ENCODE data around the gene SLC25A1.

Gene SLC25A1

GRCh38 chr22:19132153-19132552 is 46.4 kb downstream of the SLC25A1 start:
- H3K36me3 ChIP-seq, result peaks cover 66% of the 10 kb centered on the region

GRCh38 chr22:19131685-19132015 is 46.9 kb downstream of the SLC25A1 start:
- H3K4me3 ChIP-seq (ENCODE audit: low read depth in 1 of 2, low read length in 1 of 2), result no peak overlapping the region
- peaks cover 61% of the 10 kb centered on the region for H3K36me3 ChIP-seq
- no peaks in the 10 kb centered on the region for H3K9me3 ChIP-seq
- H3K27me3 ChIP-seq, result no peaks in the 10 kb centered on the region
- TF ChIP-seq CTCF (IDR thresholded peaks at IDR 0.05), result no peak
- H3K27ac ChIP-seq, result no peak overlapping the region
- H3K4me1 ChIP-seq (ENCODE audit: control insufficient read depth in 1 of 2, insufficient read depth in 1 of 2, low read depth in 1 of 2, low read length in 1 of 2), result no peaks in the 10 kb centered on the region

More at GRCh38 chr22:19132153-19132552, 46.4 kb downstream of the SLC25A1 start:
- no peak overlapping the region for H3K27ac ChIP-seq
- no peaks in the 10 kb centered on the region for H3K9me3 ChIP-seq
- no peak for TF ChIP-seq CTCF (IDR thresholded peaks at IDR 0.05)
- no peaks in the 10 kb centered on the region for H3K4me1 ChIP-seq (ENCODE audit: control insufficient read depth in 1 of 2, insufficient read depth in 1 of 2, low read depth in 1 of 2, low read length in 1 of 2)
- H3K4me3 ChIP-seq (ENCODE audit: low read depth in 1 of 2, low read length in 1 of 2), result no peak overlapping the region
- H3K27me3 ChIP-seq, result no peaks in the 10 kb centered on the region

- TF ChIP-seq CTCF (IDR thresholded peaks at IDR 0.05), result no peak
- Histone ChIP-seq H3K4me3 (ENCODE audit: low read depth in 1 of 2, low read length in 1 of 2) (no peak within 1 kb of the TSS), H3K27ac (no peak within 1 kb of the TSS), H3K27me3 (no peaks in the 10 kb centered on the region), H3K36me3 (peaks cover 55% of the 10 kb centered on the region), H3K4me1 (ENCODE audit: control insufficient read depth in 1 of 2, insufficient read depth in 1 of 2, low read depth in 1 of 2, low read length in 1 of 2) (no peaks in the 10 kb centered on the region), H3K9me3 (no peaks in the 10 kb centered on the region)
These were observed 47.4 kb downstream of the SLC25A1 start, which contains the start of gene TSSK2 for GRCh38 chr22:19130959-19131684. TSS of gene TSSK2 (plus strand) at chr22:19131308. CDS start at chr22:19131400, 92 bp downstream.

GRCh38 chr22:19129871-19130270 is 48.7 kb downstream of the SLC25A1 start:
- Histone ChIP-seq H3K4me3 (ENCODE audit: low read depth in 1 of 2, low read length in 1 of 2) (no peak overlapping the region), H3K9me3 (no peaks in the 10 kb centered on the region), H3K27ac (no peak overlapping the region), H3K36me3 (peaks cover 43% of the 10 kb centered on the region), H3K4me1 (ENCODE audit: control insufficient read depth in 1 of 2, insufficient read depth in 1 of 2, low read depth in 1 of 2, low read length in 1 of 2) (no peaks in the 10 kb centered on the region), H3K27me3 (no peaks in the 10 kb centered on the region)
- no peak for TF ChIP-seq CTCF (IDR thresholded peaks at IDR 0.05)

- Histone ChIP-seq H3K4me1 (ENCODE audit: control insufficient read depth in 1 of 2, insufficient read depth in 1 of 2, low read depth in 1 of 2, low read length in 1 of 2) (no peaks in the 10 kb centered on the region), H3K36me3 (peaks cover 36% of the 10 kb centered on the region), H3K9me3 (no peaks in the 10 kb centered on the region), H3K27ac (no peak overlapping the region), H3K27me3 (no peaks in the 10 kb centered on the region), H3K4me3 (ENCODE audit: low read depth in 1 of 2, low read length in 1 of 2) (no peak overlapping the region)
- no peak for TF ChIP-seq CTCF (IDR thresholded peaks at IDR 0.05)
These were observed 49.4 kb downstream of the SLC25A1 start for GRCh38 chr22:19128946-19129727.
